ENCODE data around the gene NEDD4L.

NEDD4L gene

GRCh38 chr18:58201268-58201667 is 157.2 kb downstream of the NEDD4L start:
- DNase-seq: no peak
- H3K18ac ChIP-seq (ENCODE audit: low read length): no peak overlapping the region
- no peak overlapping the region for H3K14ac ChIP-seq (ENCODE audit: low read length)
- WGBS (ENCODE audit: extremely low coverage, insufficient coverage, insufficient read length): no CpG with 5 or more reads among the region's 5 CpGs
- no peaks in the 10 kb centered on the region for H3K27me3 ChIP-seq (ENCODE audit: insufficient read depth, low read length)
- H2AK5ac ChIP-seq (ENCODE audit: low read length): no peak overlapping the region
- H4K91ac ChIP-seq (ENCODE audit: low read depth, low read length): no peak overlapping the region
- no peaks in the 10 kb centered on the region for H3K79me2 ChIP-seq (ENCODE audit: control insufficient read depth, insufficient read depth, low read length, poor library complexity)
- H2BK12ac ChIP-seq (ENCODE audit: low read length): no peak overlapping the region
- H3K36me3 ChIP-seq (ENCODE audit: control insufficient read depth in 1 of 2, insufficient read depth in 2 of 2, low read length in 2 of 2): no peaks in the 10 kb centered on the region
- no peak overlapping the region for H3K4me2 ChIP-seq (ENCODE audit: low read length)
- H3K4me3 ChIP-seq (ENCODE audit: low read depth, low read length): no peak overlapping the region
- no peak overlapping the region for H3K23ac ChIP-seq (ENCODE audit: low read length)
- H2AFZ ChIP-seq (ENCODE audit: insufficient read depth, low read length, poor library complexity): no peak overlapping the region
- H3K9ac ChIP-seq (ENCODE audit: low read length): no peak overlapping the region
- H2BK120ac ChIP-seq (ENCODE audit: insufficient read depth, low read length, poor library complexity): no peak overlapping the region
- no peak overlapping the region for H4K12ac ChIP-seq (ENCODE audit: low read depth, low read length)
- peaks cover 0 to 3% of the 10 kb centered on the region in 2 experiments for H3K4me1 ChIP-seq (ENCODE audit: control insufficient read depth in 1 of 2, insufficient read depth in 2 of 2, low read length in 2 of 2)
- no peaks in the 10 kb centered on the region for H3K79me1 ChIP-seq (ENCODE audit: low read length)
- H3K27ac ChIP-seq (ENCODE audit: low read depth, low read length): no peak overlapping the region
- no peak overlapping the region for H3K4ac ChIP-seq (ENCODE audit: low read depth, low read length)
- H2BK5ac ChIP-seq (ENCODE audit: low read depth, low read length, poor library complexity): no peak overlapping the region
- no peak overlapping the region for H4K8ac ChIP-seq (ENCODE audit: low read depth, low read length)
- no peaks in the 10 kb centered on the region for H3K9me3 ChIP-seq (ENCODE audit: insufficient read depth, low read depth, low read length)

GRCh38 chr18:58201733-58202730 is 158.0 kb downstream of the NEDD4L start:
- H3K4me3 ChIP-seq (ENCODE audit: low read depth, low read length): no peak overlapping the region
- no peak overlapping the region for H4K8ac ChIP-seq (ENCODE audit: low read depth, low read length)
- no peak overlapping the region for H3K4ac ChIP-seq (ENCODE audit: low read depth, low read length)
- H3K36me3 ChIP-seq (ENCODE audit: control insufficient read depth in 1 of 2, insufficient read depth in 2 of 2, low read length in 2 of 2): no peaks in the 10 kb centered on the region
- no peak overlapping the region for H2BK12ac ChIP-seq (ENCODE audit: low read length)
- no peak overlapping the region for H3K23ac ChIP-seq (ENCODE audit: low read length)
- H3K14ac ChIP-seq (ENCODE audit: low read length): no peak overlapping the region
- H3K27ac ChIP-seq (ENCODE audit: low read depth, low read length): no peak overlapping the region
- peak; percentile 62 to 67 for DNase-seq
- no peaks in the 10 kb centered on the region for H3K27me3 ChIP-seq (ENCODE audit: insufficient read depth, low read length)
- H3K18ac ChIP-seq (ENCODE audit: low read length): no peak overlapping the region
- H3K79me2 ChIP-seq (ENCODE audit: control insufficient read depth, insufficient read depth, low read length, poor library complexity): no peaks in the 10 kb centered on the region
- no peaks in the 10 kb centered on the region for H3K9me3 ChIP-seq (ENCODE audit: insufficient read depth, low read depth, low read length)
- no peak overlapping the region for H3K4me2 ChIP-seq (ENCODE audit: low read length)
- H3K4me1 ChIP-seq (ENCODE audit: control insufficient read depth in 1 of 2, insufficient read depth in 2 of 2, low read length in 2 of 2): peaks cover 0 to 3% of the 10 kb centered on the region in 2 experiments
- H2BK120ac ChIP-seq (ENCODE audit: insufficient read depth, low read length, poor library complexity): no peak overlapping the region
- H3K9ac ChIP-seq (ENCODE audit: low read length): no peak overlapping the region
- H2AK5ac ChIP-seq (ENCODE audit: low read length): no peak overlapping the region
- WGBS (ENCODE audit: extremely low coverage, insufficient coverage, insufficient read length): no CpG with 5 or more reads among the region's 11 CpGs
- no peak overlapping the region for H4K91ac ChIP-seq (ENCODE audit: low read depth, low read length)
- no peak overlapping the region for H2BK5ac ChIP-seq (ENCODE audit: low read depth, low read length, poor library complexity)
- no peak overlapping the region for H2AFZ ChIP-seq (ENCODE audit: insufficient read depth, low read length, poor library complexity)
- no peak overlapping the region for H4K12ac ChIP-seq (ENCODE audit: low read depth, low read length)
- H3K79me1 ChIP-seq (ENCODE audit: low read length): no peaks in the 10 kb centered on the region

- no peak overlapping the region for H4K8ac ChIP-seq (ENCODE audit: low read depth, low read length)
- DNase-seq: no peak
- no peak overlapping the region for H4K91ac ChIP-seq (ENCODE audit: low read depth, low read length)
- no peak overlapping the region for H3K27ac ChIP-seq (ENCODE audit: low read depth, low read length)
- H3K9ac ChIP-seq (ENCODE audit: low read length): no peak overlapping the region
- H2BK120ac ChIP-seq (ENCODE audit: insufficient read depth, low read length, poor library complexity): no peak overlapping the region
- no peak overlapping the region for H2AK5ac ChIP-seq (ENCODE audit: low read length)
- no peaks in the 10 kb centered on the region for H3K36me3 ChIP-seq (ENCODE audit: control insufficient read depth in 1 of 2, insufficient read depth in 2 of 2, low read length in 2 of 2)
- no CpG with 5 or more reads among the region's 3 CpGs for WGBS (ENCODE audit: extremely low coverage, insufficient coverage, insufficient read length)
- no peak overlapping the region for H2AFZ ChIP-seq (ENCODE audit: insufficient read depth, low read length, poor library complexity)
- no peak overlapping the region for H2BK5ac ChIP-seq (ENCODE audit: low read depth, low read length, poor library complexity)
- no peaks in the 10 kb centered on the region for H3K79me1 ChIP-seq (ENCODE audit: low read length)
- no peak overlapping the region for H2BK12ac ChIP-seq (ENCODE audit: low read length)
- no peak overlapping the region for H3K23ac ChIP-seq (ENCODE audit: low read length)
- H4K12ac ChIP-seq (ENCODE audit: low read depth, low read length): no peak overlapping the region
- H3K14ac ChIP-seq (ENCODE audit: low read length): no peak overlapping the region
- no peak overlapping the region for H3K4ac ChIP-seq (ENCODE audit: low read depth, low read length)
- H3K27me3 ChIP-seq (ENCODE audit: insufficient read depth, low read length): no peaks in the 10 kb centered on the region
- no peaks in the 10 kb centered on the region for H3K9me3 ChIP-seq (ENCODE audit: insufficient read depth, low read depth, low read length)
- no peak overlapping the region for H3K18ac ChIP-seq (ENCODE audit: low read length)
- H3K4me2 ChIP-seq (ENCODE audit: low read length): no peak overlapping the region
- no peak overlapping the region for H3K4me3 ChIP-seq (ENCODE audit: low read depth, low read length)
- H3K79me2 ChIP-seq (ENCODE audit: control insufficient read depth, insufficient read depth, low read length, poor library complexity): no peaks in the 10 kb centered on the region
- H3K4me1 ChIP-seq (ENCODE audit: control insufficient read depth in 1 of 2, insufficient read depth in 2 of 2, low read length in 2 of 2): peaks cover 0 to 5% of the 10 kb centered on the region in 2 experiments
Observed at GRCh38 chr18:58204776-58205442, 160.9 kb downstream of the NEDD4L start.

- Histone ChIP-seq H4K12ac (ENCODE audit: low read depth, low read length) (no peak overlapping the region), H3K4ac (ENCODE audit: low read depth, low read length) (no peak overlapping the region), H2BK5ac (ENCODE audit: low read depth, low read length, poor library complexity) (no peak overlapping the region), H3K79me1 (ENCODE audit: low read length) (no peaks in the 10 kb centered on the region), H3K36me3 (ENCODE audit: control insufficient read depth in 1 of 2, insufficient read depth in 2 of 2, low read length in 2 of 2) (no peaks in the 10 kb centered on the region), H3K27me3 (ENCODE audit: insufficient read depth, low read length) (no peaks in the 10 kb centered on the region), H3K14ac (ENCODE audit: low read length) (no peak overlapping the region), H3K18ac (ENCODE audit: low read length) (no peak overlapping the region), H2AFZ (ENCODE audit: insufficient read depth, low read length, poor library complexity) (no peak overlapping the region), H2BK120ac (ENCODE audit: insufficient read depth, low read length, poor library complexity) (no peak overlapping the region), H3K79me2 (ENCODE audit: control insufficient read depth, insufficient read depth, low read length, poor library complexity) (no peaks in the 10 kb centered on the region), H3K4me2 (ENCODE audit: low read length) (no peak overlapping the region), H3K27ac (ENCODE audit: low read depth, low read length) (no peak overlapping the region), H3K4me1 (ENCODE audit: control insufficient read depth in 1 of 2, insufficient read depth in 2 of 2, low read length in 2 of 2) (peaks cover 0 to 5% of the 10 kb centered on the region in 2 experiments), H2AK5ac (ENCODE audit: low read length) (no peak overlapping the region), H2BK12ac (ENCODE audit: low read length) (no peak overlapping the region), H3K9me3 (ENCODE audit: insufficient read depth, low read depth, low read length) (no peaks in the 10 kb centered on the region), H4K8ac (ENCODE audit: low read depth, low read length) (no peak overlapping the region), H4K91ac (ENCODE audit: low read depth, low read length) (no peak overlapping the region), H3K4me3 (ENCODE audit: low read depth, low read length) (no peak overlapping the region), H3K23ac (ENCODE audit: low read length) (no peak overlapping the region), H3K9ac (ENCODE audit: low read length) (no peak overlapping the region)
- WGBS (ENCODE audit: extremely low coverage, insufficient coverage, insufficient read length): no CpG with 5 or more reads among the region's 6 CpGs
- peak; percentile 37 to 62 for DNase-seq
Observed at GRCh38 chr18:58205443-58206160, 161.6 kb downstream of the NEDD4L start.

Data from trophoblast cell (in vitro differentiated cells and primary cell).